Esophagus squamous epithelium (tissue), 4 donors: ENCODE measurements around the gene KLK11.

Source experiments
- POLR2A ChIP-seq, 4 donors: fragments of 450-650 bp; IDR thresholded peaks; one replicate each; pipeline ENCODE4 v1.6.1; 2017; ENCODE audit warnings: antibody characterized with exemption in 4 of 4, mild to moderate bottlenecking in 4 of 4, moderate library complexity in 3 of 4
- TF ChIP-seq, protein P1 (sequence below), 6 experiments: fragments of 450-650 bp in 4 of 6; fragments of 200-600 bp in 2 of 6; sonication (generic) in 2 of 6; IDR thresholded peaks; one replicate each; pipeline ENCODE4 v1.5.1; 2016 to 2019; ENCODE audit warnings: antibody characterized with exemption in 6 of 6, mild to moderate bottlenecking in 4 of 6, moderate library complexity in 4 of 6

DNA sequence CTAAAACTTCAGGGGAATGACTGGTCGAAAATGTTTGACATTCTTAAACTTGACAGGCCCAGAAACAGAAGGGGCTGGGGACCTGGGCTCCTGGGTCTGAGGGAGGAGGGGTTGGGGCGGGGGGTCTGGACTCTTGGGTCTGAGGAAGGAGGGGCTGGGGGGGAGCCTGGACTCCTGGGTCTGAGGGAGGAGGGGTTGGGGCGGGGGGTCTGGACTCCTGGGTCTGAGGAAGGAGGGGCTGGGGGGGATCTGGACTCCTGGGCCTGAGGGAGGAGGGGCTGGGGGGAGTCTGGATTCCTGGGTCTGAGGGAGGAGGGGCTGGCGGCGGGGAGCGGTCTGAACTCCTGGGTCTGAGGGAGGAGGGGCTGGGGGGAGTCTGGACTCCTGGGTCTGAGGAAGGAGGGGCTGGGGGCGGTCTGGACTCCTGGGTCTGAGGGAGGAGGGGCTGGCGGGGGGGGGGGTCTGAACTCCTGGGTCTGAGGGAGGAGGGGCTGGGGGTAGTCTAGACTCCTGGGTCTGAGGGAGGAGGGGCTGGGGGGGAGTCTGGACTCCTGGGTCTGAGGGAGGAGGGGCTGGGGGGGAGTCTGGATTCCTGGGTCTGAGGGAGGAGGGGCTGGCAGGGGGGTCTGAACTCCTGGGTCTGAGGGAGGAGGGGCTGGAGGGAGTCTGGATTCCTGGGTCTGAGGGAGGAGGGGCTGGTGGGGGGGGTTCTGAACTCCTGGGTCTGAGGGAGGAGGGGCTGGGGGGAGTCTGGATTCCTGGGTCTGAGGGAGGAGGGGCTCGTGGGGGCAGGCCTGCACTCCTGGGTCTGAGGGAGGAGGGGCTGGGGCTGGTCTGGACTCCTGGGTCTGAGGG lies 51.5 kb downstream of the KLK11 start:
- TF ChIP-seq, protein P1, sequence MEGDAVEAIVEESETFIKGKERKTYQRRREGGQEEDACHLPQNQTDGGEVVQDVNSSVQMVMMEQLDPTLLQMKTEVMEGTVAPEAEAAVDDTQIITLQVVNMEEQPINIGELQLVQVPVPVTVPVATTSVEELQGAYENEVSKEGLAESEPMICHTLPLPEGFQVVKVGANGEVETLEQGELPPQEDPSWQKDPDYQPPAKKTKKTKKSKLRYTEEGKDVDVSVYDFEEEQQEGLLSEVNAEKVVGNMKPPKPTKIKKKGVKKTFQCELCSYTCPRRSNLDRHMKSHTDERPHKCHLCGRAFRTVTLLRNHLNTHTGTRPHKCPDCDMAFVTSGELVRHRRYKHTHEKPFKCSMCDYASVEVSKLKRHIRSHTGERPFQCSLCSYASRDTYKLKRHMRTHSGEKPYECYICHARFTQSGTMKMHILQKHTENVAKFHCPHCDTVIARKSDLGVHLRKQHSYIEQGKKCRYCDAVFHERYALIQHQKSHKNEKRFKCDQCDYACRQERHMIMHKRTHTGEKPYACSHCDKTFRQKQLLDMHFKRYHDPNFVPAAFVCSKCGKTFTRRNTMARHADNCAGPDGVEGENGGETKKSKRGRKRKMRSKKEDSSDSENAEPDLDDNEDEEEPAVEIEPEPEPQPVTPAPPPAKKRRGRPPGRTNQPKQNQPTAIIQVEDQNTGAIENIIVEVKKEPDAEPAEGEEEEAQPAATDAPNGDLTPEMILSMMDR (IDR thresholded peaks at IDR 0.05): no peak
- no peak for TF ChIP-seq POLR2A (IDR thresholded peaks at IDR 0.05)
